Breast epithelium (tissue), 4 donors: ENCODE results near the gene CHRD. TPM values are rescaled to one million over a fixed set of nuclear protein-coding genes. Genes with fewer than 3 reads are reported as not detected.

Experiments
- DNase-seq, 2 donors: peaks; one replicate each; pipeline ENCODE4 v3.0.0-alpha.2; 2019; ENCODE audit warnings: low spot score in 2 of 2
- H3K27ac ChIP-seq, 2 donors: fragments of 200-600 bp; sonication (generic) in 1 of 2; one replicate each; pipeline ENCODE4 v1.5.1; 2016 to 2019; ENCODE audit warnings: mild to moderate bottlenecking in 1 of 2
- H3K27me3 ChIP-seq, 2 donors: fragments of 200-600 bp; sonication (generic) in 1 of 2; one replicate each; pipeline versions ENCODE4 v1.5.1 to v1.6.0; 2017 to 2019; ENCODE audit warnings: control low read depth in 1 of 2, mild to moderate bottlenecking in 1 of 2
- H3K36me3 ChIP-seq: fragments of 200-600 bp; one replicate; pipeline ENCODE4 v1.5.1; 2019
- H3K4me1 ChIP-seq, 2 donors: fragments of 200-600 bp; sonication (generic); one replicate each; pipeline ENCODE4 v1.5.1; 2016 to 2019; ENCODE audit warnings: control low read depth in 1 of 2
- H3K4me3 ChIP-seq, 3 donors: fragments of 200-600 bp; sonication (generic); 1 replicate in 2 of 3; 2 replicates in 1 of 3; pipeline ENCODE4 v1.5.1; 2016 to 2019; ENCODE audit warnings: mild to moderate bottlenecking in 3 of 3, moderate library complexity in 2 of 3
- H3K9me3 ChIP-seq, 2 donors: fragments of 200-600 bp; sonication (generic) in 1 of 2; one replicate each; pipeline ENCODE4 v1.5.1; 2016 to 2019; ENCODE audit warnings: control low read depth in 1 of 2
- POLR2A ChIP-seq: fragments of 450-650 bp; IDR thresholded peaks from one replicate; pipeline ENCODE4 v1.6.1; 2016; ENCODE audit warnings: antibody characterized with exemption, mild to moderate bottlenecking, moderate library complexity
- POLR2AphosphoS5 ChIP-seq, 3 donors: sonication (generic); formaldehyde crosslinking; IDR thresholded peaks; one replicate each; pipeline ENCODE4 v1.6.1; 2017; ENCODE audit warnings: antibody characterized with exemption in 3 of 3
- intact Hi-C: fragments of 100-400 bp; cut with DNase I; formaldehyde crosslinking; loops from one replicate; pipeline ENCODE4 v1.15.1; 2023; ENCODE audit warnings: low total_unique reads
- total RNA-seq, 3 donors: library from RNA; depleted of rRNA; stranded (reverse); fragments of >200 nt; gene quantifications; one replicate each; pipeline ENCODE4 v1.1.0, GENCODE V29; 2016
- TF ChIP-seq, protein P1 (sequence below), 3 donors: fragments of 450-650 bp; IDR thresholded peaks; one replicate each; pipeline ENCODE4 v1.5.1; 2016 to 2017; ENCODE audit warnings: antibody characterized with exemption in 3 of 3, mild to moderate bottlenecking in 3 of 3, moderate library complexity in 3 of 3

CHRD gene
- total RNA-seq, 3 donors from 2014 or later = 9.6 to 20.3 (median 12.1) TPM

DNA sequence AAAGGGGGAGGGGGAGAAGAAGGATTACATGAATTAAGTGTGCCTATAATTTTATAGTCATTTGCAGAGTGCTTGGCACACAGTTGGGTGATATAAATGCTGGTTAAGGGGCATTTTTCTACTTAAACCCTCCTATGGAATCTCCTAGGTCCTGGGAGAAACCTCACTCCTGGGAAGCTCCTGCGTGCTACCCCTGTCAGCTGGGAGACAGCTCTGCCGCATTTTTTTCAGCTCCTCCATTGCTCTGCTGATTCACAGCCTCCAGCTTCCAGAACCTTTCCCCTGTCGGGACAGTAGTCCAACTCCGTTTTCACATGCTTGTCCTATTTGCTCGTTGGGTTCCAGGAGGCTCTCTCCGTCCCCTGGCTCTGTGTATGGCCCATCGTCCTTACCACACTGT is 59.2 kb downstream of the CHRD start:
- Histone ChIP-seq H3K4me1 (no peaks in the 10 kb centered on the region), H3K27ac (no peak overlapping the region), H3K27me3 (no peaks in the 10 kb centered on the region), H3K9me3 (no peaks in the 10 kb centered on the region), H3K4me3 (no peak overlapping the region), H3K36me3 (no peaks in the 10 kb centered on the region)
- DNase-seq = no peak
- intact Hi-C loops = no loop called here
- TF ChIP-seq POLR2AphosphoS5 (IDR thresholded peaks at IDR 0.05) (no peak), POLR2A (no peak)
- TF ChIP-seq, protein P1, sequence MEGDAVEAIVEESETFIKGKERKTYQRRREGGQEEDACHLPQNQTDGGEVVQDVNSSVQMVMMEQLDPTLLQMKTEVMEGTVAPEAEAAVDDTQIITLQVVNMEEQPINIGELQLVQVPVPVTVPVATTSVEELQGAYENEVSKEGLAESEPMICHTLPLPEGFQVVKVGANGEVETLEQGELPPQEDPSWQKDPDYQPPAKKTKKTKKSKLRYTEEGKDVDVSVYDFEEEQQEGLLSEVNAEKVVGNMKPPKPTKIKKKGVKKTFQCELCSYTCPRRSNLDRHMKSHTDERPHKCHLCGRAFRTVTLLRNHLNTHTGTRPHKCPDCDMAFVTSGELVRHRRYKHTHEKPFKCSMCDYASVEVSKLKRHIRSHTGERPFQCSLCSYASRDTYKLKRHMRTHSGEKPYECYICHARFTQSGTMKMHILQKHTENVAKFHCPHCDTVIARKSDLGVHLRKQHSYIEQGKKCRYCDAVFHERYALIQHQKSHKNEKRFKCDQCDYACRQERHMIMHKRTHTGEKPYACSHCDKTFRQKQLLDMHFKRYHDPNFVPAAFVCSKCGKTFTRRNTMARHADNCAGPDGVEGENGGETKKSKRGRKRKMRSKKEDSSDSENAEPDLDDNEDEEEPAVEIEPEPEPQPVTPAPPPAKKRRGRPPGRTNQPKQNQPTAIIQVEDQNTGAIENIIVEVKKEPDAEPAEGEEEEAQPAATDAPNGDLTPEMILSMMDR (IDR thresholded peaks at IDR 0.05) = no peak

Other genes starting within 250 kb of the CHRD start
- gene EIF2B5, start 244.7 kb upstream of the CHRD start, total RNA-seq = 10 to 100 TPM; 37.3 to 62.3 (median 50.1) TPM
- 10 to 100 TPM; 35.7 to 40.2 (median 36.1) TPM for gene DVL3, start 224.7 kb upstream of the CHRD start, total RNA-seq
- gene AP2M1, start 205.2 kb upstream of the CHRD start, total RNA-seq = 100 to 1,000 TPM; 195 to 240 (median 204) TPM
- gene ABCF3, start 193.9 kb upstream of the CHRD start, total RNA-seq = 10 to 100 TPM; 59.4 to 77.4 (median 71.8) TPM
- gene VWA5B2, start 150.5 kb upstream of the CHRD start, total RNA-seq = under 1 TPM; 0.16 to 0.88 (median 0.33) TPM
- 10 to 100 TPM; 36.4 to 46.5 (median 42.6) TPM for gene ALG3, start 131.1 kb upstream of the CHRD start, total RNA-seq
- gene EEF1AKMT4, start 130.4 kb upstream of the CHRD start, total RNA-seq = 1 to 10 TPM; 3.4 to 9.7 (median 6.2) TPM
- gene CAMK2N2, start 118.5 kb upstream of the CHRD start, total RNA-seq = not detected
- gene ECE2, start 104.0 kb upstream of the CHRD start, total RNA-seq = not detected
- 100 to 1,000 TPM; 201 to 275 (median 214) TPM for gene PSMD2, start 80.8 kb upstream of the CHRD start, total RNA-seq
- 100 to 1,000 TPM; 168 to 202 (median 196) TPM for gene EIF4G1, start 65.4 kb upstream of the CHRD start, total RNA-seq
- gene FAM131A, start 42.5 kb upstream of the CHRD start, total RNA-seq = 10 to 100 TPM; 18.7 to 32.4 (median 26.5) TPM
- 1 to 10 TPM; 2.1 to 4.2 (median 2.6) TPM for gene CLCN2, start 18.4 kb upstream of the CHRD start, total RNA-seq
- 100 to 1,000 TPM in 1 of 3 donors, 10 to 100 TPM in 2; 63.7 to 101 (median 99.5) TPM for gene POLR2H, start 18.3 kb upstream of the CHRD start, total RNA-seq
- gene THPO, start 1.8 kb upstream of the CHRD start, total RNA-seq = 1 to 10 TPM in 1 of 3 donors, under 1 TPM in 2; 0.64 to 1.3 (median 0.73) TPM
- 10 to 100 TPM in 1 of 3 donors, 1 to 10 TPM in 1, under 1 TPM in 1; 0.32 to 25.3 (median 7.9) TPM for gene EPHB3, start 181.7 kb downstream of the CHRD start, total RNA-seq